Large intestine (tissue), 3 donors: ENCODE results near the gene KIAA1549. TPM values are rescaled to one million over a fixed set of nuclear protein-coding genes. Genes with fewer than 3 reads are reported as not detected.

ENCODE experiments used
- DNase-seq, 2 donors: peaks; one replicate each; pipeline versions ENCODE4 v3.0.0 to v3.0.0-alpha.2; 2013
- H3K27ac ChIP-seq: one replicate; pipeline ENCODE4 v1.5.1; 2013; ENCODE audit warnings: low read length
- H3K27me3 ChIP-seq: 2 replicates; pipeline ENCODE4 v1.6.1; 2013; ENCODE audit warnings: low read length; ENCODE audit not compliant: control insufficient read depth, insufficient read depth
- H3K36me3 ChIP-seq: 2 replicates; pipeline ENCODE4 v1.6.1; 2013; ENCODE audit warnings: low read length; ENCODE audit not compliant: control insufficient read depth, insufficient read depth
- H3K4me1 ChIP-seq: one replicate; pipeline ENCODE4 v1.6.1; 2013; ENCODE audit warnings: low read length; ENCODE audit not compliant: control insufficient read depth, insufficient read depth
- H3K4me3 ChIP-seq: one replicate; pipeline ENCODE4 v1.5.1; 2013; ENCODE audit warnings: low read length
- H3K9me3 ChIP-seq: one replicate; pipeline ENCODE4 v1.6.1; 2013; ENCODE audit warnings: mild to moderate bottlenecking, low read depth, low read length, moderate library complexity; ENCODE audit not compliant: control insufficient read depth
- WGBS: methylation state at CpG from one replicate; pipeline ENCODE4 v1.1.5; 2013; ENCODE audit warnings: low lambda C conversion rate; ENCODE audit not compliant: insufficient coverage; 5-methylcytosine and 5-hydroxymethylcytosine counted together
- polyA plus RNA-seq: library from polyadenylated mRNA; unstranded; fragments of 120-200 nt; gene quantifications from one replicate; pipeline ENCODE4 v1.2.1, GENCODE V29; 2013

KIAA1549 gene
- polyA plus RNA-seq, 1 donor = 3.9 TPM

DNA sequence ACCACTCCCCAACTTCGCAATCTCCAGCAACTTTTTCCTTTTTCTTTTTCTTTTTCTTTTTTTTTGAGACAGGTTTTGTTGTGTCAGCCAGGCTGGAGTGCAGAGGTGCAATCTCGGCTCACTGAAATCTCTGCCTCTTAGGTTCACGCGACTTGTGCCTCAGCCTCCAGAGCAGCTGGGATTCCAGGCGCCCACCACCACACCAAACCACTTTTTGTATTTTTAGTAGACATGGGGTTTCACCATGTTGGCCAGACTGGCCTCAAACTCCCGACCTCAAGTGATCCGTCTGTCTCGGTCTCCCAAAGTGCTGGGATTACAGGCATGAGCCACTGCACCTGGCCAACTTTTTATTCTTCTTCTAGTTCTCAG is 55.0 kb downstream of the KIAA1549 start:
- no peaks in the 10 kb centered on the region for H3K36me3 ChIP-seq
- WGBS = 85% methylated on average over 2 of the region's 8 CpGs
- DNase-seq = no peak
- H3K27me3 ChIP-seq = no peaks in the 10 kb centered on the region
- H3K4me3 ChIP-seq = no peak overlapping the region
- no peaks in the 10 kb centered on the region for H3K4me1 ChIP-seq
- H3K9me3 ChIP-seq = no peaks in the 10 kb centered on the region
- no peak overlapping the region for H3K27ac ChIP-seq

DNA sequence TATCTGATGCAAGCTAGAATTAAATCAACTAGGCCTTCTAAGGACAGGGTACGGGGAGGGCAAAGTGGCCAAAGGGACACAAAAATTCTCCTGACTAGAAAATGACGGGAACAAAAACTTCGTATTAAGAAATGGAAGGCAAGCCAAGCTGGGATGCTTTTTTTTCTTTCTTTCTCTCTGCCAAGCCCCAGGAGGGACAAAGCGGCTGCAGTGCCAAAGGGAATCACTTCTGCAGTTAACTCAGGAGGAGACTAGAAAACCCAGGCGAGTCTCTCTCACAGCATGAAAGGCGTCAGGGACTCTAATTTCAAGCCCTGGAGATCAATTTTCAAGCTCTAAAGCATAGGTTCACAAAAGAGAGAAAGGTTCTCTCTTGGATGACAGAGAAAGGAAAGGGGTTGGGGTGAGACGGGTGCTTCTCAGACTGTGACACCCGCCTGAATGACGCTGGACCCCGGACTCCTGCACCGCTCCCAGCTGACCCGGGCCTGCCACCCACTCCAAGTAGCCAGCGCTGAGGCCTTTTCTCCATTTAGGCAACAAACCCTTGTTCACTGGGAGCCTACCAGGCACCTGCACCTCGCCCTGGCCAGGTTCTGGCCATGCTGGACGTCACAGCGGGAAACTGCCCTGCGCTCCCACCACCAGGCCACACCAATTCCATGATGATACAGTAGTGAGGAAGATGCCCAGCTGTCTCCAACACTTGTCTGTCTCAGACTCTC is 56.5 kb downstream of the KIAA1549 start:
- Histone ChIP-seq H3K36me3 (no peaks in the 10 kb centered on the region), H3K27ac (no peak overlapping the region), H3K9me3 (no peaks in the 10 kb centered on the region), H3K4me1 (no peaks in the 10 kb centered on the region), H3K4me3 (no peak overlapping the region), H3K27me3 (no peaks in the 10 kb centered on the region)
- 77% methylated on average over 2 of the region's 17 CpGs for WGBS
- no peak for DNase-seq

DNA sequence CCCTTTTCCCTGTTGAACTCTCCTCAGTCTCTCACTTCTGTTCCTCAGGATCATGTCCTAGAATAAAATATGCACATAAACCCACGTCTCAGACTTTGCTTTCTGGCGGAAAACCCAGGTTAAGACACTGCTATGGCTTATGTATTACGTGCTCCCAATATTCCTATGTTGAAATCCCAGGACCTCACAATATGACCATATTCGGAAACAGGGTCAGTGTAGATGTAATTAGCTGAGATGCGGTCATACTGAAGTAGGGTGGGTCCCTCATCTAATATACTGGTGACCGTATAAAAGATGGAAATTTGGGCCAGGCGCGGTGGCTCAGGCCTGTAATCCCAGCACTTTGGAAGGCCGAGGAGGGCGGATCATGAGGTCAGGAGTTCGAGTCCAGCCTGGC is 59.9 kb downstream of the KIAA1549 start:
- DNase-seq = no peak
- Histone ChIP-seq H3K9me3 (no peaks in the 10 kb centered on the region), H3K4me3 (no peak overlapping the region), H3K4me1 (no peaks in the 10 kb centered on the region), H3K27me3 (no peaks in the 10 kb centered on the region), H3K27ac (no peak overlapping the region), H3K36me3 (peaks cover 11% of the 10 kb centered on the region)
- no CpG with 5 or more reads among the region's 11 CpGs for WGBS

DNA sequence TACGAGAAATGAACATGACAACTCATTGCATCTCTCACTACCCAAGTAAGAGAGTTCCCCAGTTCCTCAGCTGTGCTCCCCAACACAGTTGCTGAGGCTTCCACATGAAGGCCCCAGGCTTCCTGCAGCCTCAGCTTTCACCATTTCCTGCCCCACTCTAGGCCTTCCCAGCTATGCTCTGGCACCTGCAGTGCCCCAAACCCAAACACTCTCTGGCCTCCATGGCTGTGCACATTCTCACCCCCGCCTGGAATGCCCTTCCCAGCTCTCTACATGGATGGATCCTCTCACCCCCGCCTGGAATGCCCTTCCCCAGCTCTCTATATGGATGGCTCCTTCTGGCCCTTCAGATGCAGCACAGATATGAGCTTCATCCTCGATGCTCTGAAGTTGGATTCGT is 61.3 kb downstream of the KIAA1549 start:
- no peaks in the 10 kb centered on the region for H3K4me1 ChIP-seq
- no peaks in the 10 kb centered on the region for H3K9me3 ChIP-seq
- no peaks in the 10 kb centered on the region for H3K27me3 ChIP-seq
- H3K27ac ChIP-seq = no peak overlapping the region
- no peak for DNase-seq
- no peak overlapping the region for H3K4me3 ChIP-seq
- WGBS = 94% methylated on average over 2 of the region's 5 CpGs
- H3K36me3 ChIP-seq = peaks cover 11% of the 10 kb centered on the region

DNA sequence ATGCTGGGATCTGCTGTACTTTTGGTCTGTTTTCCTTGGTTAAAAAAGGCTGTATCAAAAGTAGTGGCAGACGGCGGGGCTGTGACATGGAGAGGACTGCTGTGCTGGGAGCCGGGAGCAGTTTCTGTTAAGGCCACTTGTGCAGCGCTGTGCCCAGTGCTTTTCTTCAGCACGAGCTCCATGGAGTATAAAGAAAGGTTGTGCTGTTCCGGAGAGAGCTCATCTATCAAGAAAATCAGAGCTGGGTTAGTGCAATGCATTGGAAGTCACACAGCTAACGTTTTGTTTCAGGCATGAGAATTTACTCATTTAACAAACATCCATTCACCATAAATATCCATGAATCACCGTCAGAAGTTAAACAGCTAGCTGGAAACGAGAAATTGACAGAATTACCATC is 62.0 kb downstream of the KIAA1549 start:
- WGBS = no CpG with 5 or more reads among the region's 9 CpGs
- H3K4me3 ChIP-seq = no peak overlapping the region
- DNase-seq = no peak
- H3K36me3 ChIP-seq = peaks cover 11% of the 10 kb centered on the region
- no peaks in the 10 kb centered on the region for H3K4me1 ChIP-seq
- no peak overlapping the region for H3K27ac ChIP-seq
- no peaks in the 10 kb centered on the region for H3K9me3 ChIP-seq
- no peaks in the 10 kb centered on the region for H3K27me3 ChIP-seq

- DNase-seq = no peak
- H3K27ac ChIP-seq = no peak overlapping the region
- no peaks in the 10 kb centered on the region for H3K9me3 ChIP-seq
- H3K4me1 ChIP-seq = no peaks in the 10 kb centered on the region
- H3K27me3 ChIP-seq = no peaks in the 10 kb centered on the region
- no CpG with 5 or more reads among the region's 10 CpGs for WGBS
- peaks cover 11% of the 10 kb centered on the region for H3K36me3 ChIP-seq
- H3K4me3 ChIP-seq = no peak overlapping the region
These were observed 62.4 kb downstream of the KIAA1549 start for GRCh38 chr7:138918756-138919155.

DNA sequence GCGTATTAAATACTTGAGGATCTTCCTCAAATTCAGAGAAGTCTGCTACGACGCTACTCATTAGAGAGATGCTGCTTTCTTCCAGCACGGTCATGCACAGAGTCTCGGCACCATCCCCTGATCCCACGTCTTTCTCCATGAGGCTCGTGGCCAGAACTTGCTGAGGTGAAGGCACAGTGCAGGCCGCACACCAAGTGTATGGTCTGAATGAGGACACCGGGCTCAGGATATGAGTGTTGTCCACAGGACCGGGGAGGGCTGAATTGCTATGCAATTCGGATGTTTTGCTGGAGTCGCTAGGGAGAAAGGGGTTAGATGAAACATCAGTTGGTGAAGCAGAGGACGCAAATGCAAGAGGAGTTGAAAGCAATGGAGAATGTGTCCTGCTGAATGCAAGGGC is 63.0 kb downstream of the KIAA1549 start:
- no peak for DNase-seq
- Histone ChIP-seq H3K27ac (no peak overlapping the region), H3K36me3 (peaks cover 11% of the 10 kb centered on the region), H3K4me3 (no peak overlapping the region), H3K27me3 (no peaks in the 10 kb centered on the region), H3K9me3 (no peaks in the 10 kb centered on the region), H3K4me1 (no peaks in the 10 kb centered on the region)
- 100% methylated on average over 1 of the region's 13 CpGs for WGBS

DNA sequence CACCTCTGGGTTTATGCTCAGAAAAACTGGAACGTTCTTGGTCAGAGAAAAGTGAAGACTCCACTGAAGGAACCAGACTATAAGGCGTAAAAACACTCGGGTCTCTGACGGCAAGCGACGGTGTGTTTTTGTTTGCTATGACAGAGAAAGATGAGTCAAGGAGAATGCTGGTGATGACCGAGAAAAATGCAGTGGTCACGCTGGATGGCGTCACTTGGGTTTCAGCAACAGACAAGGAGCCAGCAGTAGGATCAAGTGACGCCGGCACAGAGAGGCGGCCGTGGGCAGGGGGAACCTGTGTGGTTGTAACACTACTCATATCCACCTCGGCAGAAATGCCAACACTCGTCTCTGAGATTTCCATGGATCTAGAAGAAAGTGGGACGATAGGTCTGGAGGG is 63.4 kb downstream of the KIAA1549 start:
- no peak overlapping the region for H3K27ac ChIP-seq
- no peaks in the 10 kb centered on the region for H3K4me1 ChIP-seq
- DNase-seq = no peak
- no peak overlapping the region for H3K4me3 ChIP-seq
- peaks cover 11% of the 10 kb centered on the region for H3K36me3 ChIP-seq
- 100% methylated on average over 1 of the region's 16 CpGs for WGBS
- no peaks in the 10 kb centered on the region for H3K27me3 ChIP-seq
- no peaks in the 10 kb centered on the region for H3K9me3 ChIP-seq

DNA sequence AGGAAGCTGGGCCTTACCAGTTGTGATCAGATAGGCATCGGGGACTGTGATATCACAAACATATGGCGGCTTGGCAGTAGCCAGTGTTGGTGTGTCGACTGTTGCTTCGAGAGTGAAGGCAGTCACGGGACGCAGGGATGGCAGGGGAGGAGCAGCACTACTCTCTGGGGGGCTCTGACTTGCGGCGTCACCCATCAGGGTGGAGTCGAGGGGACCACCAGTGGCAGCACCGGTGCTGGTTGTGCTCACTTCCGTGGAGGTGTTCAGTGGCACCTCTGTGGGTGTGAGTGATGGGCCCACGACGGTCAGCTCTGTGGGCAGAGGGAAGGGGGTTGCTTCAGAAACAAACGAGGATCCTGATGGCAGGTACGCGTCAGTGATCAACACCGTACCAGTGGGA is 64.5 kb downstream of the KIAA1549 start:
- no peaks in the 10 kb centered on the region for H3K27me3 ChIP-seq
- H3K27ac ChIP-seq = no peak overlapping the region
- DNase-seq = no peak
- no peaks in the 10 kb centered on the region for H3K9me3 ChIP-seq
- no peaks in the 10 kb centered on the region for H3K4me1 ChIP-seq
- no peak overlapping the region for H3K4me3 ChIP-seq
- peaks cover 11% of the 10 kb centered on the region for H3K36me3 ChIP-seq
- no CpG with 5 or more reads among the region's 17 CpGs for WGBS

GRCh38 chr7:138916275-138916674 is 64.9 kb downstream of the KIAA1549 start:
- Histone ChIP-seq H3K4me1 (no peaks in the 10 kb centered on the region), H3K36me3 (peaks cover 11% of the 10 kb centered on the region), H3K9me3 (no peaks in the 10 kb centered on the region), H3K27me3 (no peaks in the 10 kb centered on the region), H3K27ac (no peak overlapping the region), H3K4me3 (no peak overlapping the region)
- no peak for DNase-seq
- no CpG with 5 or more reads among the region's 6 CpGs for WGBS

DNA sequence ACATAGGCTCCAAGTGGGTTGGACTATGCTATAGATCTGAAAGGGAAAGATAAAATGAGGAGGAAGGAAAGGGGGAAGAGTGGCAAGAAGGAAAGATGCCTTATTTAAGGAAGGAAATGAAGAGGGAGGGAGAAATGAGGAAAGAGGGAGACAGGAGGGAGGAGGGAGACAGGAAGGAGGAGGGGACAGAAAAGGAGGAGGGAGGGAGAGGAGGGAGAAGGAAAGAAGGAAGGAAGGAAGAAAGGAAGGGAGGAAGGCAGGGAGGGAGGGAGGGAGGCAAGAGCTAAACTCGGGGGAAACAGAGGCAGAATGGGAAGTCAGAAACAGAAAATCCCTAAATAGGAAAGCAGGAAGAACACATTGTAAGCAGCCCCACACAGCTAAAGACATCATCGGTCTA is 67.4 kb downstream of the KIAA1549 start:
- whole genome bisulfite sequencing = 80% methylated on average over 1 of the region's 2 CpGs

More for the DNA sequence above, 67.4 kb downstream of the KIAA1549 start:
- H3K27me3 ChIP-seq = no peaks in the 10 kb centered on the region
- no peaks in the 10 kb centered on the region for H3K9me3 ChIP-seq
- no peak overlapping the region for H3K4me3 ChIP-seq
- H3K36me3 ChIP-seq = peaks cover 11% of the 10 kb centered on the region
- no peak overlapping the region for H3K27ac ChIP-seq
- H3K4me1 ChIP-seq = no peaks in the 10 kb centered on the region
- DNase-seq = no peak
